Fibroblast of gingiva (primary cell): ENCODE measurements around the gene DDB1.
A peak's percentile ranks its signal among the peaks of the same experiment; 100 is the strongest.

ENCODE experiments used
- DNase-seq: peaks from one replicate; pipeline ENCODE4 v3.0.0-alpha.2; 2011; ENCODE audit warnings: low read depth

Gene DDB1

GRCh38 chr11:61335355-61335710, 2.4 kb upstream of the DDB1 start:
- no peak for DNase-seq

- DNase-seq, result no peak
These were observed 1.8 kb upstream of the DDB1 start for GRCh38 chr11:61334434-61335354.

- DNase-seq, result no peak
These were observed 887 bp upstream of the DDB1 start for GRCh38 chr11:61333550-61334433.

- DNase-seq, result peak; percentile 19
These were observed 566 bp downstream of the DDB1 start for GRCh38 chr11:61332281-61332796.

GRCh38 chr11:61331651-61332050, 1.3 kb downstream of the DDB1 start:
- no peak for DNase-seq

- DNase-seq, result no peak
These were observed 3.0 kb downstream of the DDB1 start for GRCh38 chr11:61329871-61330270.

- no peak for DNase-seq
These were observed 4.6 kb downstream of the DDB1 start for GRCh38 chr11:61328351-61328750.

- DNase-seq, result peak; percentile 19
These were observed 5.2 kb downstream of the DDB1 start for GRCh38 chr11:61327669-61328071.

GRCh38 chr11:61325649-61326414, 7.1 kb downstream of the DDB1 start:
- DNase-seq, result no peak

- no peak for DNase-seq
These were observed 17.6 kb downstream of the DDB1 start for GRCh38 chr11:61315260-61315659.

- DNase-seq, result no peak
These were observed 22.2 kb downstream of the DDB1 start for GRCh38 chr11:61310749-61311148.

GRCh38 chr11:61309739-61310138, 23.2 kb downstream of the DDB1 start:
- DNase-seq, result no peak

GRCh38 chr11:61309141-61309540, 23.8 kb downstream of the DDB1 start:
- DNase-seq, result no peak

- DNase-seq, result no peak
These were observed 25.6 kb downstream of the DDB1 start for GRCh38 chr11:61307354-61307753.

- no peak for DNase-seq
These were observed 26.7 kb downstream of the DDB1 start for GRCh38 chr11:61306221-61306620.

GRCh38 chr11:61305417-61305816, 27.5 kb downstream of the DDB1 start:
- DNase-seq, result no peak

GRCh38 chr11:61303725-61304124, 29.2 kb downstream of the DDB1 start:
- DNase-seq, result no peak

GRCh38 chr11:61302550-61302949, 30.4 kb downstream of the DDB1 start:
- no peak for DNase-seq

- DNase-seq, result no peak
These were observed 34.2 kb downstream of the DDB1 start for GRCh38 chr11:61298663-61299244.

GRCh38 chr11:61297746-61298145, 35.2 kb downstream of the DDB1 start:
- peak; percentile 91 for DNase-seq

- no peak for DNase-seq
These were observed 35.6 kb downstream of the DDB1 start for GRCh38 chr11:61297341-61297740.

GRCh38 chr11:61295596-61295926, 37.3 kb downstream of the DDB1 start:
- no peak for DNase-seq
